Astrocyte (in vitro differentiated cells and primary cell): ENCODE measurements around the gene WWTR1.

ENCODE experiments used
- EZH2 ChIP-seq: IDR thresholded peaks from 2 replicates; pipeline ENCODE4 v1.6.1; 2012; ENCODE audit warnings: mild to moderate bottlenecking, low read length, inconsistent platforms; ENCODE audit not compliant: insufficient read depth
- TF ChIP-seq, protein P1 (sequence below): IDR thresholded peaks from 2 replicates; pipeline ENCODE4 v1.5.1; 2011; ENCODE audit warnings: low read depth, mild to moderate bottlenecking, inconsistent platforms, low read length, moderate library complexity; ENCODE audit not compliant: insufficient read depth

DNA sequence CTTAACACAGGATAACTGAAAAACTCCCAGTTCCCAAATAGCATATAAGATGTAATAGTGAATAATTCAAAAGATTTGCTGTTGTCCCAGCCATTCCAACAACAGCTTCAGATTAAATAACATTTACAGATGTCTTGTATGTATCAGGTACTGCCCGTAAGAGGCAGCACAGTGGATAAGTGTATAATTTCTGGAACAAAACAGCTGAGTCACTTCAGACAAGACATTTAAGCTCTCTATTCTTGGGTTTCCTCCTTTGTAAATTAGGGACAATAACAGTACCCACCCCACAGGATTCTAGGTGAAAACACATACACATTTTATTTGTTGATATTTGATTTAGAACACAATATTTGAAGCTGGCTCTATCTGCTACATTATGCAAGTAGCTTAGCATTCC is 2.6 kb upstream of the WWTR1 start:
- TF ChIP-seq, protein P1, sequence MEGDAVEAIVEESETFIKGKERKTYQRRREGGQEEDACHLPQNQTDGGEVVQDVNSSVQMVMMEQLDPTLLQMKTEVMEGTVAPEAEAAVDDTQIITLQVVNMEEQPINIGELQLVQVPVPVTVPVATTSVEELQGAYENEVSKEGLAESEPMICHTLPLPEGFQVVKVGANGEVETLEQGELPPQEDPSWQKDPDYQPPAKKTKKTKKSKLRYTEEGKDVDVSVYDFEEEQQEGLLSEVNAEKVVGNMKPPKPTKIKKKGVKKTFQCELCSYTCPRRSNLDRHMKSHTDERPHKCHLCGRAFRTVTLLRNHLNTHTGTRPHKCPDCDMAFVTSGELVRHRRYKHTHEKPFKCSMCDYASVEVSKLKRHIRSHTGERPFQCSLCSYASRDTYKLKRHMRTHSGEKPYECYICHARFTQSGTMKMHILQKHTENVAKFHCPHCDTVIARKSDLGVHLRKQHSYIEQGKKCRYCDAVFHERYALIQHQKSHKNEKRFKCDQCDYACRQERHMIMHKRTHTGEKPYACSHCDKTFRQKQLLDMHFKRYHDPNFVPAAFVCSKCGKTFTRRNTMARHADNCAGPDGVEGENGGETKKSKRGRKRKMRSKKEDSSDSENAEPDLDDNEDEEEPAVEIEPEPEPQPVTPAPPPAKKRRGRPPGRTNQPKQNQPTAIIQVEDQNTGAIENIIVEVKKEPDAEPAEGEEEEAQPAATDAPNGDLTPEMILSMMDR: no peak
- TF ChIP-seq EZH2: no peak
